Stimulated activated effector memory CD8-positive, alpha-beta T cell treated with anti-CD3 and anti-CD28 coated beads, Interleukin-12 subunit alpha, Interleukin-12 subunit beta, amount 100 ng/mL, for 72 hours (primary cell): ENCODE measurements around the gene SDC4.

Experiments used
- ATAC-seq: fragments of 150-1000 bp; cut with Tn5 transposase; 2 replicates; pipeline ENCODE4 v1.10.0; 2021
- DNase-seq, 2 donors: peaks; one replicate each; pipeline ENCODE4 v3.0.0; 2021 to 2022; ENCODE audit warnings: low spot score in 2 of 2
- H3K27ac Mint-ChIP-seq: one replicate; pipeline ENCODE4 v1.8.0; 2022; ENCODE audit warnings: mild to moderate bottlenecking, mixed read lengths
- H3K36me3 Mint-ChIP-seq: one replicate; pipeline ENCODE4 v1.8.0; 2022; ENCODE audit warnings: mild to moderate bottlenecking, mixed read lengths
- H3K4me1 Mint-ChIP-seq: one replicate; pipeline ENCODE4 v1.8.0; 2022; ENCODE audit warnings: mixed read lengths
- H3K4me3 Mint-ChIP-seq: one replicate; pipeline ENCODE4 v1.8.0; 2022; ENCODE audit warnings: mild to moderate bottlenecking, mixed read lengths
- H3K9me3 Mint-ChIP-seq: one replicate; pipeline ENCODE4 v1.8.0; 2022; ENCODE audit warnings: mixed read lengths

The SDC4 gene

GRCh38 chr20:45341579-45341938, 6.7 kb downstream of the SDC4 start:
- ATAC-seq, result no peak
- H3K9me3 Mint-ChIP-seq, result no peaks in the 10 kb centered on the region
- no peak overlapping the region for H3K27ac Mint-ChIP-seq
- no peak for DNase-seq
- H3K4me3 Mint-ChIP-seq, result no peak overlapping the region
- peaks cover 71% of the 10 kb centered on the region for H3K36me3 Mint-ChIP-seq
- peaks cover 45% of the 10 kb centered on the region for H3K4me1 Mint-ChIP-seq

- H3K4me1 Mint-ChIP-seq, result peaks cover 39% of the 10 kb centered on the region
- no peaks in the 10 kb centered on the region for H3K9me3 Mint-ChIP-seq
- no peak overlapping the region for H3K4me3 Mint-ChIP-seq
- H3K27ac Mint-ChIP-seq, result no peak overlapping the region
- ATAC-seq, result no peak
- DNase-seq, result no peak
- peaks cover 68% of the 10 kb centered on the region for H3K36me3 Mint-ChIP-seq
Observed at GRCh38 chr20:45340951-45341350, 7.3 kb downstream of the SDC4 start.

GRCh38 chr20:45340236-45340847, 7.9 kb downstream of the SDC4 start:
- H3K4me3 Mint-ChIP-seq, result no peak overlapping the region
- ATAC-seq (no peak), DNase-seq (no peak)
- H3K36me3 Mint-ChIP-seq, result peaks cover 68% of the 10 kb centered on the region
- H3K9me3 Mint-ChIP-seq, result no peaks in the 10 kb centered on the region
- H3K27ac Mint-ChIP-seq, result no peak overlapping the region
- peaks cover 38% of the 10 kb centered on the region for H3K4me1 Mint-ChIP-seq

GRCh38 chr20:45339799-45340198, 8.4 kb downstream of the SDC4 start:
- DNase-seq, result no peak
- Mint-ChIP-seq H3K4me1 (peaks cover 32% of the 10 kb centered on the region), H3K27ac (no peak overlapping the region), H3K9me3 (no peaks in the 10 kb centered on the region), H3K4me3 (no peak overlapping the region), H3K36me3 (peaks cover 68% of the 10 kb centered on the region)
- ATAC-seq, result no peak

- no peak overlapping the region for H3K4me3 Mint-ChIP-seq
- peaks cover 26% of the 10 kb centered on the region for H3K4me1 Mint-ChIP-seq
- H3K9me3 Mint-ChIP-seq, result no peaks in the 10 kb centered on the region
- peaks cover 72% of the 10 kb centered on the region for H3K36me3 Mint-ChIP-seq
- DNase-seq (no peak), ATAC-seq (no peak)
- H3K27ac Mint-ChIP-seq, result no peak overlapping the region
Observed at GRCh38 chr20:45339084-45339483, 9.1 kb downstream of the SDC4 start.

GRCh38 chr20:45338121-45339030, 9.8 kb downstream of the SDC4 start:
- DNase-seq (no peak), ATAC-seq (no peak)
- Mint-ChIP-seq H3K9me3 (no peaks in the 10 kb centered on the region), H3K4me3 (no peak overlapping the region), H3K36me3 (peaks cover 79% of the 10 kb centered on the region), H3K4me1 (peaks cover 24% of the 10 kb centered on the region), H3K27ac (no peak overlapping the region)

GRCh38 chr20:45337367-45338120, 10.7 kb downstream of the SDC4 start:
- no peaks in the 10 kb centered on the region for H3K9me3 Mint-ChIP-seq
- no peak overlapping the region for H3K4me3 Mint-ChIP-seq
- H3K4me1 Mint-ChIP-seq, result peaks cover 24% of the 10 kb centered on the region
- peak overlapping the region; percentile 55 for H3K27ac Mint-ChIP-seq
- DNase-seq (no peak), ATAC-seq (no peak)
- H3K36me3 Mint-ChIP-seq, result peaks cover 88% of the 10 kb centered on the region

- Mint-ChIP-seq H3K4me1 (peaks cover 24% of the 10 kb centered on the region), H3K27ac (peak overlapping the region; percentile 55), H3K9me3 (no peaks in the 10 kb centered on the region), H3K4me3 (no peak overlapping the region), H3K36me3 (peaks cover 90% of the 10 kb centered on the region)
- no peak for ATAC-seq
- no peak for DNase-seq
Observed at GRCh38 chr20:45336530-45337366, 11.5 kb downstream of the SDC4 start.

GRCh38 chr20:45330476-45330875, 17.7 kb downstream of the SDC4 start:
- ATAC-seq, result no peak
- no peak overlapping the region for H3K27ac Mint-ChIP-seq
- H3K4me3 Mint-ChIP-seq, result no peak overlapping the region
- peaks cover 1% of the 10 kb centered on the region for H3K4me1 Mint-ChIP-seq
- H3K9me3 Mint-ChIP-seq, result no peaks in the 10 kb centered on the region
- DNase-seq, result no peak
- H3K36me3 Mint-ChIP-seq, result peaks cover 97% of the 10 kb centered on the region

GRCh38 chr20:45329497-45330319, 18.5 kb downstream of the SDC4 start:
- Mint-ChIP-seq H3K9me3 (no peaks in the 10 kb centered on the region), H3K4me3 (no peak overlapping the region), H3K27ac (no peak overlapping the region), H3K36me3 (peaks cover 96% of the 10 kb centered on the region), H3K4me1 (no peaks in the 10 kb centered on the region)
- DNase-seq (no peak), ATAC-seq (no peak)

- H3K4me1 Mint-ChIP-seq, result no peaks in the 10 kb centered on the region
- peaks cover 84% of the 10 kb centered on the region for H3K36me3 Mint-ChIP-seq
- DNase-seq (no peak), ATAC-seq (no peak)
- H3K9me3 Mint-ChIP-seq, result no peaks in the 10 kb centered on the region
- H3K27ac Mint-ChIP-seq, result no peak overlapping the region
- no peak overlapping the region for H3K4me3 Mint-ChIP-seq
Observed at GRCh38 chr20:45328451-45328850, 19.8 kb downstream of the SDC4 start.

- no peak overlapping the region for H3K27ac Mint-ChIP-seq
- ATAC-seq, result no peak
Observed at GRCh38 chr20:45325371-45325770, 22.9 kb downstream of the SDC4 start.

GRCh38 chr20:45323731-45324130, 24.5 kb downstream of the SDC4 start:
- no peak overlapping the region for H3K4me3 Mint-ChIP-seq
- ATAC-seq, result no peak
- no peaks in the 10 kb centered on the region for H3K9me3 Mint-ChIP-seq
- no peak for DNase-seq
- peaks cover 17% of the 10 kb centered on the region for H3K4me1 Mint-ChIP-seq
- H3K36me3 Mint-ChIP-seq, result peaks cover 40% of the 10 kb centered on the region
- H3K27ac Mint-ChIP-seq, result no peak overlapping the region

More at GRCh38 chr20:45325371-45325770, 22.9 kb downstream of the SDC4 start:
- no peak for DNase-seq
- Mint-ChIP-seq H3K4me3 (no peak overlapping the region), H3K36me3 (peaks cover 53% of the 10 kb centered on the region), H3K4me1 (peaks cover 8% of the 10 kb centered on the region), H3K9me3 (no peaks in the 10 kb centered on the region)

- ATAC-seq, result no peak
- DNase-seq, result no peak
- Mint-ChIP-seq H3K4me3 (no peak overlapping the region), H3K27ac (no peak overlapping the region), H3K9me3 (no peaks in the 10 kb centered on the region), H3K36me3 (peaks cover 32% of the 10 kb centered on the region), H3K4me1 (peaks cover 24% of the 10 kb centered on the region)
Observed at GRCh38 chr20:45322952-45323383, 25.3 kb downstream of the SDC4 start.
